Tibial nerve (tissue), 4 donors: ENCODE measurements around the gene CAMKK2.

Experiments
- CTCF ChIP-seq, 5 experiments: fragments of 200-600 bp in 3 of 5; fragments of 450-650 bp in 2 of 5; sonication (generic) in 3 of 5; IDR thresholded peaks; one replicate each; pipeline ENCODE4 v1.5.1; 2016 to 2019; ENCODE audit warnings: antibody characterized with exemption in 5 of 5, mild to moderate bottlenecking in 3 of 5, moderate library complexity in 2 of 5
- EP300 ChIP-seq, 2 donors: sonication (generic); formaldehyde crosslinking; IDR thresholded peaks; one replicate each; pipeline ENCODE4 v1.6.1; 2017; ENCODE audit warnings: antibody characterized with exemption in 2 of 2, mild to moderate bottlenecking in 1 of 2

GRCh38 chr12:121267822-121268221, 28.7 kb downstream of the CAMKK2 start:
- TF ChIP-seq CTCF (IDR thresholded peaks at IDR 0.05): no peak
- no peak for TF ChIP-seq EP300 (IDR thresholded peaks at IDR 0.05)
